GM18517 (cell line): ENCODE results near the gene ZMYND8.
"Not testable (repeated sequence)": the region's sequence is repeated elsewhere in the genome, so short reads cannot be mapped to it uniquely, and the experiment has no call there.

Experiments
- ATAC-seq: cut with Tn5 transposase; IDR thresholded peaks from one replicate; pipeline ENCODE4 v1.9.1; 2021; ENCODE audit warnings: mild to moderate bottlenecking, moderate library complexity; ENCODE audit not compliant: unreplicated experiment

The ZMYND8 gene

GRCh38 chr20:47356526-47357295, at the start of gene ZMYND8:
Gene ZMYND8 (minus strand): TSS chr20:47356699. CDS start chr20:47356670, 29 bp downstream.
- peak; percentile 50 for ATAC-seq

DNA sequence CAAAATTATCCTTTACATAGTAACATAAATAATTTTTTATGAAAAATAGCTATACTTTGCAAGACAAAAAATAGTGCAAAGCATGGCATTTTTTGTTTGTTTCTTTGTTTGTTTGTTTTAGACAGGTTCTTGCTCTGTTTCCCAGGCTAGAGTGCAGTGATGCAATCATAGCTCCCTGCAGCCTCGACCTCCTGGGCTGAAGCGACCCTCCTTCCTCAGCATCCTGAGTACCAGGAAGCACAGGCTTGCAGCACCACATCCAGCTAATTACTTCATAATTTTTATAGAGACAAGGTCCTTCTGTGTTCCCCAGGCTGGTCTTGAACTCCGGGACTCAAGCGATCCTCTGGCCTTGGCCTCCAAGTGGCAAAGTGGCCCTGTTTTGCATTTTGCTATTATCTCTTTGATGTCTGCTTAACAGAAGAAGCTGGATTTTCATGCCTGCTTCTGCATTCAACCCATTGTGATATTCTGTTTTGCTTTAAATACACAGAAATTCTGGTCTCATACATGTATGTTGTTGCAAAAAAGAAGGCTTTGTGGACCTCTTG, 49.4 kb upstream of the ZMYND8 start:
- ATAC-seq, result no peak

- ATAC-seq, result no peak
Observed at GRCh38 chr20:47400685-47401084, 44.2 kb upstream of the ZMYND8 start.

DNA sequence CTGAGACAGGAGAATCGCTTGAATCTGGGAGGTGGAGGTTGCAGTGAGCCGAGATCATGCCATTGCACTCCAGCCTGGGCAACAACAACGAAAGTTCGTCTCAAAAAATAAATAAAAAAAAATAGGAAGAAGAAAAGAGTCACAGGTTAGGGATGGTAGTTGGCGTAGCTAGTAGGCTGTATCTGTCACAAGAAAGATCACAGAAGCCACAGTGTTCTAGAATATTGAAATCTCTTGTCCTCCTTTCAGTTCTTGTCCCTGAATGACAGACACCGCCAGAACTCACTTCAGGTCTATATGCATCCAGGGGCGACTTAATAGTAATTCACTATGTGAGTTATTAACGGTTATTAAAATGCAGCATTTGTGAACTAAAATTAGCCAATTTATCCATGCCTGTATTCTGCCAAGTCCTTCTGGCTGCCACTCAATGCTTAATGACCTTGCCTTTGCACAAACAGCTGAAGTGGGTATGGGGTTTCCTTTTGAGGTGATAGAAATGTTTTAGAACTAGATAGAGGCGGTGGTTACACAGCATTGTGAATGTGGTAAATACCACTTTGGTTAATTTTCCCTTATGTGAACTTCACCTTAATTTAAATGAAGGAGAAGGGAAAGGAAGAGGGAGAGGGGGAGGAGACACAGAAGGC, 41.3 kb upstream of the ZMYND8 start:
- ATAC-seq, result no peak

DNA sequence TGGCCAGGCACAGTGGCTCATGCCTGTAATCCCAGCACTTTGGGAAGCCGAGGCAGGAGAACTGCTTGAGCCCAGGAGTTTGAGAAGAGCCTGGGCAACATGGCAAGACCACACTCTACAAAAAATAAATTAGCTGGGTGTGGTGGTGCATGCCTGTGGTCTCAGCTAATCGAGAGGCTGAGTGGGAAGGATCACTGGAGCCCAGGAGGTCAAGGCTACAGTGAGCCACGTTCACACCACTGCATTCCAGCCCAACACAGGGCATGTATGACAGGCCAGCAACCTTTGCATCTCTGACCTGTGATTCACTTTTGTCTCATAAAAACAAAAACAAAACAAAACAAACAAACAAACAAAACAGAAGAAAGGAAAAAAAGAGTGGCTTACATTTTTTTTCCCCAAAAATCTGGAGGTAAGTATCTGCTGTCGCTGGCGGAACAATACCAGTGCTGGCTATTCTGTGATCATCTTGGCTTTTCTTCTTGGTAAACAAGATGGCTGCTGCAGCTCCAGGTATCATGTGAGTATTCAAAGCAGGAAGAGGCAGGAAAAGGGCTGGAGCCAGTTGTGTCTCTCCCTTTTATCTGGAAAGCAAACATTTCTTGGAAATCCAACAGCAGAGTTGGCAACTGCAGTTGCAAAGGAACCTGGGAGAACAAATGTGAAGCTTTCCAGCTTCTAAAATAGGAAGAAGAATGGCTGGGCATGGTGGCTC, 40.4 kb upstream of the ZMYND8 start:
- ATAC-seq, result no peak

DNA sequence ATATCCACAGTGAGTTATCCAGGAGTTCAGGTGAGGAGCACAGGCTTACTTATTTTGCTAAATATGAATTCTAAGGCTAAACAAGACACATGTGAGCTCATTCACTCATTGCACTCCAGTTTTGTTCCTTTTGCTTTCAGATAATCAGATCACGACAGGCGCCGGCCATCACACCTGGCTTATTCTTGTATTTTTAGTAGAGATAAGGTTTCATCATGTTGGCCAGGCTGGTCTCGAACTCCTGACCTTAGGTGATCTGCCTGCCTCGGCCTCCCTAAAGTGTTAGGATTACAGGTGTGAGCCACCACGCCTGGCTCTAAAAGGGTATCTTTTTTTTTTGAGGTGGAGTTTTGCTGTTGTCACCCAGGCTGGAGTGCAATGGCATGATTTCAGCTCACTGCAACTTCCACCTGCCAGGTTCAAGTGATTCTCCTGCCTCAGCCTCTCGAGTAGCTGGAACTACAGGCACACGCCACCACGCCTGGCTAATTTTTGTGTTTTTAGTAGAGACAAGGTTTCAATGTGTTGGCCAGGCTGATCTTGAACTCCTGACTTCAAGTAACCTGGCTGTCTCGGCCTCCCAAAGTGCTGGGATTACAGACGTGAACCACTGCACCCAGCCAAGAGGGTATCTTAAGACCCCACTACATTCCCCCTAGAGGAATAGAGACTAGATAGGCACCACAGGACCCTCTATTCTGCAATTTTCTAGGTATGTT, 37.5 kb upstream of the ZMYND8 start:
- ATAC-seq, result not testable (repeated sequence)

DNA sequence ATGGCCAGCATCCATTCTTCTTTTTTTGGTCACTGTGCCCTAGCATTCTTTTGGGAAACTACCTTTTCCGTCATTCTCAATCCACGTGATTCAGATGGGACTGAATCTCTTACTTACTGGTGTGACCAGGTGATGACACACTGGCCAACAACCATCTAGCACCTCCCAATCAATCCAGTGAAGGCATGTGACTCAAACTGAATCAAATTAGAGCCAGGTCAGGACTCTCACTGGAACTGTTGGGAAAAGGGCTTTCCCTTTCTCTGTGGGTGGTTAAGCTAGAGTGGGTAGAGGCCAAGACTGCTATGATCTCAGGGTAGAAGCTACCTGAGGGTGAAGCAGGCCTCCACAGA, 36.2 kb upstream of the ZMYND8 start:
- ATAC-seq, result no peak

DNA sequence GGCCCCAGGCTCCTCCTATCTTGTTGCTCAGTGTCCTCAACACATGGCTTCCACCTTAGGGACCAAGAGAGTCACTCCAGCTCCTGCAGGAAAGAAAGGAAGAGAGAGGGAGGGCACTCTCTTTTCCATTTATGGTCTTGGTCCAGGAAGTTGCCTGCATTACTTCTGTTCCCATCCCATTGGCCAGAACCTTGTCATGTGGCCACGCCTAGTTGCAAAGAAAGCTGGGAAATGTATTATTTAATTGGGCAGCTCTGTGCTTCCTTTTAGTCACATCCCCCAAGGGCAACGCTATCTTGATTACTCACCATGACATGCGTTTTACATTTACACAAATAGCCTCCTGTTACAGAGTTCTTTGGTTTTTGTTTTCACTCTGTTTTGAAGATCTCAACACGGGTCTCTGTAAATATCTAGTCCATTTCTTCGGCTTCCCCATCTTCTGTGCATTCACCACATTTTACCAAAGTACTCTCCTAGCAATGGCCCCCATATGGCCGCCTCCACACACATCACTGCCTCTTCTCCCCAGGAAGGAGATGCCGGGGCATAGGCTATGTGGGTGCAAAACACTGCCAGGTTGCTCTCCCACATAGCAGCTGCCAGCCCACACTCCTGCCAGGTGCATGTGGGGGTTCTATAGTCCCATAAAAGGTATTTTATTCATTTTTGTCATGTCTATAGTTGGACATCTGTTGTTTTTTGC, 35.7 kb upstream of the ZMYND8 start:
- no peak for ATAC-seq

- ATAC-seq, result no peak
Observed at GRCh38 chr20:47391276-47392010, 34.9 kb upstream of the ZMYND8 start.

DNA sequence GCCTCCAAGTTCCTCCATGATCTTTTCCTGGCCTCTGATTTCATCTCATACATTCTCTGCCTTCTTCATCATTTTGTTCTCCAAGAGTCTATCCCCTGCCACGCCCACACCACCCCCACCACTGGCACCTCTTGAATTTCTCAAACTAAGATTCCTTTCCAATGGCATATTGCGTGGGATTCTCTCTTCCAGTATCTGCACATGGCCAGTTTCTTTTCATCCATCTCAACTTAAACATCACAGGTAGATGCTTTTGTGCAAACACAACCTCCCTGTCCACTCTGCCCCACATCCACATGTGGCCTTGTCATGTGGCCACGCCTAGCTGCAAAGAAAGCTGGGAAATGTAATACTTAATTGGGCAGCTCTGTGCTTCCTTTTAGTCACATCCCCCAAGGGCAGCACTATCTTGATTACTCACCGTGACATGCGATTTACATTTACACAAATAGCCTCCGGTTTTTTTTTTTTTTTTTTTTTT, 33.4 kb upstream of the ZMYND8 start:
- ATAC-seq, result no peak

- not testable (repeated sequence) for ATAC-seq
Observed at GRCh38 chr20:47385968-47386367, 29.5 kb upstream of the ZMYND8 start.

- no peak for ATAC-seq
Observed at GRCh38 chr20:47382746-47383415, 26.4 kb upstream of the ZMYND8 start.

- no peak for ATAC-seq
Observed at GRCh38 chr20:47380481-47380880, 24.0 kb upstream of the ZMYND8 start.

- ATAC-seq, result no peak
Observed at GRCh38 chr20:47379433-47380150, 23.1 kb upstream of the ZMYND8 start.

DNA sequence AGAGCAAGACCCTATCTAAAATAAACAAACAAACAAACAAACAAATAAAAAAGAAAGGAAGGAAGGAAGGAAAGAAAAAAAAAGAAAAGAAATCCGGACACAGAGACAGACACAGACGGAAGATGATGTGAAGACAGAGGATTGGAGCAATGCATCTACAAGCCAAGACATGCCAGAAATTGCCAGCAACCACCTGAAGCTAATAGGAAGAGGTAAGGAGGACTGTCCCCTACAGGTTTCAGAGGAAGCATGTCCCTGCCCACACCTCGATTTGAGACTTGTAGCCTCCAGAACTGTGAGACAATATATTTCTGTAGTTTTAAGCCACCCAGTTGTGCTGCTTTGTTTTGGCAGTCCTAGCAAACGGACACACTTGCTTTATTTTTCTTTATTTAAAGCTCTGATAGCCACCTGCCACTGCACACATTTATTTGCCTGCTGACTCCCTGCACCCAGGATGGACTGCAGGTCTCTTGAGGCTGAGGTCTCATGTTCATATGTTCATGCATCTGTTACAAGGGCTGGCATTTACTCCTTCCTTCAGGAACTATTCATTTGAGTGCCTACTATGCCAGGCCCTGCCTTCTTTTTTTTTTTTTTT, 20.7 kb upstream of the ZMYND8 start:
- ATAC-seq, result no peak

- not testable (repeated sequence) for ATAC-seq
Observed at GRCh38 chr20:47376096-47376643, 19.7 kb upstream of the ZMYND8 start.

DNA sequence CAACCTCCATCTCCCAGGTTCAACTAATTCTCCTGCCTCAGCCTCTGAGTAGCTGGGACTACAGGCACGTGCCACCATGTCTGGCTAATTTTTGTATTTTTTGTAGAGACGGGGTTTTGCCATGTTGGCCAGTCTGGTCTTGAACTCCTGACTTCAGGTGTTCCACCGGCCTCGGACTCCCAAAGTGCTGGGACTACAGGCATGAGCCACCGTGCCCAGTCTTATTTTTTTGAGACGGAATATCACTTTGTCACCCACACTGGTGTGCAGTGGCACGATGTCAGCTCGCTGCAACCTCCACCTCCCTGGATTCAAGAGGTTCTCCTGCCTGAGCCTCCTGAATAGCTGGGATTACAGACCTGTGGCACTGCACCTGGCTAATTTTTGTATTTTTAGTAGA, 17.6 kb upstream of the ZMYND8 start:
- not testable (repeated sequence) for ATAC-seq
